ENCODE data around the gene TMEM242. TPM values are rescaled to one million over a fixed set of nuclear protein-coding genes. Genes with fewer than 3 reads are reported as not detected.

The TMEM242 gene
- total RNA-seq, 1 donor from 2014 or later = 10.7 TPM

DNA sequence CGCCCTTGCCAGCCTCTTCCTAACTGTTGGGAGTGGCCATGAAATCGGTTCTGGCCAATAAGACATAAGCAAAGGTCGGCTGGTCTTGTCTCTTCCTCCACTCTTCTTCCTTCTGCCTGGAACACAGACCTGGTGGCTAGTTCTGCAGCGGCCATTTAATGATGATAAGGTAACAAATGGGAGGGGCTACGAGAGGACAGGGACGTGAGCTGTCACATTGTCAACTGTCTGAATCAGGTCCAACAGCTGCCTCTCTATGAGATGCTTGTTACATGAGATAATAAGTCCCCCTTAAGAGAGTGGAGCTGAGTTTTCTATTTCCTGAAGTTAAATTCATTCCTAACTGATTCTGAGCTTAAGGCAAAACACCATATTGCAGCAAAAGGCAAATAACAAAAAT lies 12.5 kb upstream of the TMEM242 start:
- intact Hi-C loops (cut with micrococcal nuclease) = loop anchor here (1.0 kb wide), 1 partner anchor 22 kb away; no protein-coding TSS in a partner anchor
- H3K4me3 Mint-ChIP-seq = no peak overlapping the region

DNA sequence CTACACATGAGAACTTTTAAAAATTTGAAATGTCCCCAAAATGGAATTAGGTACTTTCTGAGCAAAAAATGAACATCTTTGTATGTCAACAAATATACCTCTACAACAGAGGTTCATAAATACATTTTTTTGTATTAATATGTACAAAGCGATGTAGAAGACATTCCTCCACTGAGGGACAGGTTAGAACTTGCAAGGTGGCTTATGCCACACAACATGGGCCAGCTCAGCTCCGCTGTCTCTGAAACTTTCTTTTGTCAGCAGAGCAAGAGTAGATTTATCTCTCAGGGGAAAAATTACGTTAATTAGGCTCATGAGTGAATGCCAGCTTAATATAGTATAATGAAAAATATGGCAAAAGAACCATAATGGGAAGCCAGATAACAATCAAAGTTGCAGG lies 10.6 kb upstream of the TMEM242 start:
- H3K4me3 Mint-ChIP-seq = no peak overlapping the region
- no peaks in the 10 kb centered on the region for H3K4me1 Mint-ChIP-seq
- H3K9me3 Mint-ChIP-seq = no peaks in the 10 kb centered on the region
- no peaks in the 10 kb centered on the region for H3K36me3 Mint-ChIP-seq (ENCODE audit: low read depth)
- intact Hi-C loops (cut with micrococcal nuclease) = no loop called here
- H3K27me3 Mint-ChIP-seq = peaks cover 59% of the 10 kb centered on the region
- H3K27ac Mint-ChIP-seq = no peak overlapping the region
- no peak for DNase-seq

More for the DNA sequence above, 12.5 kb upstream of the TMEM242 start:
- H3K9me3 Mint-ChIP-seq = no peaks in the 10 kb centered on the region
- peaks cover 55% of the 10 kb centered on the region for H3K27me3 Mint-ChIP-seq
- no peak for DNase-seq
- H3K27ac Mint-ChIP-seq = no peak overlapping the region
- H3K36me3 Mint-ChIP-seq (ENCODE audit: low read depth) = no peaks in the 10 kb centered on the region
- H3K4me1 Mint-ChIP-seq = no peaks in the 10 kb centered on the region

DNA sequence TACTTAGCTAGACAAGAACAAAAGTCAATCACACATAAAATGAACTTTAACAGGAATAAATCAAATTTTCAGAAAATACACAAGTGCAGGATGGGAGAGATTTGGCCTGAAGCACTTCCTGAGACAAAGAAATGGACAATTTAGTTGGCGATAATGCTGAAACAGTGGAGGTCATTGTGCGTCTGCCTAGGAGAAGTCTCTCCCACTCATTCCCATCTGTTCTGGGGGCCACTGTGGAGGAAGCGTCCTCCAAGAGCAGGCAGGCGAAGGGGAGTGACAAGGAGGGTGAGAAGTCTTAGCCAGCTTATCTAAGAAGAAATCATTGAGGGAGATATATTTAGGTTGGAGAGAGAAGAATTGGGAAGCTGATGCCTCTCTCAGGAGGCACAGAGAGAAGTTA lies 10.2 kb upstream of the TMEM242 start:
- H3K4me1 Mint-ChIP-seq = no peaks in the 10 kb centered on the region
- H3K9me3 Mint-ChIP-seq = no peaks in the 10 kb centered on the region
- intact Hi-C loops (cut with micrococcal nuclease) = no loop called here
- peaks cover 60% of the 10 kb centered on the region for H3K27me3 Mint-ChIP-seq
- no peak for DNase-seq
- no peak overlapping the region for H3K27ac Mint-ChIP-seq
- H3K4me3 Mint-ChIP-seq = no peak overlapping the region
- H3K36me3 Mint-ChIP-seq (ENCODE audit: low read depth) = no peaks in the 10 kb centered on the region

DNA sequence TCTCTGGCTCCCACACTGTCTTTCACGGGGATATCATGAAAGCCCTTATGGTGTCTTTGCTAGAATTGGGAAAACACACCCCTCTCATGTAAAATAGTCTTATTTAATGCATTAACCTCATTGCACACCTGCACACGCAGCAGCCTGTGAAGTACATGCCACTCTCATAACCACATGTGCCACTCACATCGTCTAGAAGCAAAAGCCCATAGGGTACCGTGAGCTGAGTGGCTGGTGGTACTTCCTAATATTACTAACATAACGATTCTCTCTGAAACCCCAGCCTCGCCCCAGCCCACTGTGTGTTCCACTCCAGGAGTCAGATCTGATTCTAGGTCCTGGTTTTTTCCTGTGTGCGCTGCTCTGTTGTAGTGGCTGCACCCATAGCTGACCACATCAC lies 9.5 kb upstream of the TMEM242 start:
- Mint-ChIP-seq H3K27ac (no peak overlapping the region), H3K4me1 (peaks cover 4% of the 10 kb centered on the region), H3K27me3 (peaks cover 65% of the 10 kb centered on the region), H3K4me3 (no peak overlapping the region), H3K9me3 (no peaks in the 10 kb centered on the region), H3K36me3 (ENCODE audit: low read depth) (no peaks in the 10 kb centered on the region)
- DNase-seq = no peak
- intact Hi-C loops (cut with micrococcal nuclease) = no loop called here

DNA sequence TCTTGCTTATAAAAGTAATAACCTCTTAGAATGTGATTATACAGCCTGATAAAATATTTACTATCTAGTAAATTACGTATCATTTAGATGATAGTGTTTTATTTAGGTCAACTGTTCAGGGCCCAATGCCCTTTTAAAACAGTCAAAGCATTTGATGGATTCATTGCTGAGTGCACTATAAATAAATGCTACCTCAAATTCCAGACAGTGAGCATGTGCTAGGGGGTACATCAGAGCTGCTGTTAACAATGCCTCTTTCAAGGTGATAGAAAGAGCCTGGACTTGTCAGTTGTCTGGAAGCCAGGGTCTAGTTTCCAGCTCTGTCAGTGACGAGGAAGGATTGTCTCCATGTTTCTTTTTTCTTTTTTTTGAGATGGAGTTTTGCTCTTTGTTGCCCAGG lies 7.5 kb upstream of the TMEM242 start:
- H3K4me3 Mint-ChIP-seq = no peak overlapping the region
- H3K36me3 Mint-ChIP-seq (ENCODE audit: low read depth) = no peaks in the 10 kb centered on the region
- H3K9me3 Mint-ChIP-seq = no peaks in the 10 kb centered on the region
- intact Hi-C loops (cut with micrococcal nuclease) = no loop called here
- peaks cover 14% of the 10 kb centered on the region for H3K4me1 Mint-ChIP-seq
- peaks cover 60% of the 10 kb centered on the region for H3K27me3 Mint-ChIP-seq
- DNase-seq = no peak
- no peak overlapping the region for H3K27ac Mint-ChIP-seq

DNA sequence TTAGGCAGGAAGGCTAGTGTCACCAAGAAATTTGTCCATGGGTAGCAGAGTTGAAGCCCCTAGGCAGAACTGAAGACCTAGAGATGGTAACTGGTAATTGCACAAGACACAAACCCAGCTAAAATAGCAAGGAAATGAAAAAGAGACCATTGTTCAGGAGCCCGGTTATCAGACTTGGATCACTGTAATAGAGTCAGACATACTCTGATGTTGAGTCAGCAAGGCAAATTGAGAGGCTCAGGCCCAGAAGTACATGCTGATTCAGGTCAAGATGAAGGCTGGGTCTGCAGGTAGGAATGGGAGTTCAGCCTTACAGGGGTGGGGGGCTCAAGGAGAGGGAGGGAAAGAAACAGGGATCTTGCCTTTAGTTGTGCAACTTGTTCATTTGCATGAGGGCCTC lies 6.5 kb upstream of the TMEM242 start:
- DNase-seq = no peak
- H3K9me3 Mint-ChIP-seq = no peaks in the 10 kb centered on the region
- H3K4me3 Mint-ChIP-seq = no peak overlapping the region
- no peaks in the 10 kb centered on the region for H3K36me3 Mint-ChIP-seq (ENCODE audit: low read depth)
- H3K27me3 Mint-ChIP-seq = peaks cover 60% of the 10 kb centered on the region
- H3K27ac Mint-ChIP-seq = no peak overlapping the region
- intact Hi-C loops (cut with micrococcal nuclease) = loop anchor here (10.0 kb wide), 1 partner anchor 615 kb away; no protein-coding TSS in a partner anchor
- H3K4me1 Mint-ChIP-seq = peaks cover 20% of the 10 kb centered on the region

DNA sequence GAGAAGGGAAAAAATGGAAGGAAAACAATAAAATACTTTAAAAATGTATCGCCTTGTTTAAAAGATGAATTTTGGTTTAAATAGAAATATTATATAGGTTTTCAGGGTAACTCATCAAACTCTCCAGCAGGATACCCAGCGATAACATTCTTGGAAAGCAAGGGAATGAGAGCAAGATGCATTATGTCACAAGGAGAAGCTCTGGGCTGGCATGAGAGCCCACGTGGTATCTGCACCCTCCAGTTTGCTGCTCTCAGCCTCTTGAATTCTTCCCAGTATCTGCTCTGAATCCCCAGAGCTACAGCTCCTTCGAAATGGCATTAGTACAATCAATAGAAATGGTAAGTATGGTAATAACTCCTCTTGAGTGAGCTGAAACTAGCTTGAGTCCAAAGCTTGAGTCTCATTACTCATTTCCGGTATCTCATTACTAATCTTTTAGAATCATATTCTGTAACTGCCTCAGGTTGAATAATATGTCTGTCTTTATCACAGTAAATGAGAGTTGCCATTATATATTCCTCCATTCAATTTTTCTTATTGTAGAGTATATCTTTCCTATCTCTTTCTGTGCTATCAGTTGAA lies 4.9 kb upstream of the TMEM242 start:
- H3K4me3 Mint-ChIP-seq = no peak overlapping the region
- intact Hi-C loops (cut with micrococcal nuclease) = loop anchor here (10.0 kb wide), 1 partner anchor 617 kb away; no protein-coding TSS in a partner anchor
- no peaks in the 10 kb centered on the region for H3K9me3 Mint-ChIP-seq
- peaks cover 28% of the 10 kb centered on the region for H3K4me1 Mint-ChIP-seq
- H3K27me3 Mint-ChIP-seq = peaks cover 58% of the 10 kb centered on the region
- no peak overlapping the region for H3K27ac Mint-ChIP-seq
- no peak for DNase-seq
- H3K36me3 Mint-ChIP-seq (ENCODE audit: low read depth) = peaks cover 2% of the 10 kb centered on the region

DNA sequence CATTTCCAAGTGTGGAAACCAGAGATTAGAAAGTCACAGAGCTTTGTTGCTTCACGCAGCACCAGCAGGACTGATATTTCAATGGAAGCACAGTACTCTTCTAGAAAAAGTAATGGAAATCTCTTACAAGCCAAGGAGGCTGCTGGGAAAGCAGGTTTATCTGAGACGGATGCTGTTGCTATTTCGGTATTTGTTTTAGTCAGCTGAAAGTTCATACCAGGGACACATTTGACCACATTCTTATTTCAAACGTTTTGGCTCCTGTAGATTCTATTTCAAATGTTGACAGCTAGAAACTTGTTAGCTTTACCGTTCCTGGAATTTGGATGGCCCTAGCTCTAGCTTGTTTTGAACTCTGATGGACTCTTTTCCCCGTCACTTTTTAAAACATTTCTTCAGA lies 3.7 kb upstream of the TMEM242 start:
- peaks cover 2% of the 10 kb centered on the region for H3K36me3 Mint-ChIP-seq (ENCODE audit: low read depth)
- peak overlapping the region; percentile 25 for H3K4me3 Mint-ChIP-seq
- no peak overlapping the region for H3K27ac Mint-ChIP-seq
- no peaks in the 10 kb centered on the region for H3K9me3 Mint-ChIP-seq
- DNase-seq = no peak
- H3K27me3 Mint-ChIP-seq = peaks cover 50% of the 10 kb centered on the region
- intact Hi-C loops (cut with micrococcal nuclease) = loop anchor here (10.0 kb wide), 1 partner anchor 618 kb away; no protein-coding TSS in a partner anchor
- H3K4me1 Mint-ChIP-seq = peaks cover 34% of the 10 kb centered on the region

DNA sequence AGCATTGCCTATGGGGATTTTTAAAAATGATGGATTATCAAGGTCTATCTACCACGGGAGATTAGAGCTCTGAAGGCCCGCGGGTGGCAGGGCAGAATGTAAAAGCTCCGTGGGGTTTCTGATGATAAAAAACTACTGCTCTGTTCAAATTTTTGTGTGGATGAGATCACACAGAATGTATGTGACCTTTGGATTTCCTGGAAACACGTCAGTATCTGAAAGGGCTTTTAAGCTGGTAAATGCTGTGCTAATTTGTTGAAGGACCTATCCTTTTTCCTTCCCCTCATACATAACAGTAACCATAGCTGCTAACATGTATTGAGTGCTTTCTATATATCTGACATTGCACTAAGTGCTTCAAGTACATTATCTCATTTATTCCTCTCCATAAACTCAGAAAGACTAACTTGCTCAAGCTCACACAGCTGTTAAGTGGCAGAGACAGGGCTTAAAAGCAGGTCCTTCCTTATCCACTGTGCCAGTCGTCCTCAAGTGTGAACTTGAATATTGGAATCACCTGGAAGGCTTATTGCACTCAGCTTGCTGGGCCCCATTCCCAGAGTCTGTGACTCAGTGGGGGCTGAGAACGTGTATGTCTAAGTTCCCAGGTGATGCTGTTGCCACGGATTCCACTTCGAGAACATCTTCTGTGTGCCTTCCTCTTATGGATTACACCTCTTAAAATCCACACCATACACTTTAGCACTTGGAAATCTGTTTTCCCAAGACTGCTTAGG lies 1.9 kb upstream of the TMEM242 start:
- Mint-ChIP-seq H3K9me3 (no peaks in the 10 kb centered on the region), H3K4me3 (peak overlapping the region; percentile 52), H3K36me3 (ENCODE audit: low read depth) (peaks cover 7% of the 10 kb centered on the region), H3K4me1 (peaks cover 38% of the 10 kb centered on the region), H3K27ac (peak overlapping the region; percentile 19), H3K27me3 (peaks cover 34% of the 10 kb centered on the region)
- intact Hi-C loops (cut with micrococcal nuclease) = loop anchor here (10.0 kb wide), 1 partner anchor 620 kb away; no protein-coding TSS in a partner anchor
- no peak for DNase-seq

DNA sequence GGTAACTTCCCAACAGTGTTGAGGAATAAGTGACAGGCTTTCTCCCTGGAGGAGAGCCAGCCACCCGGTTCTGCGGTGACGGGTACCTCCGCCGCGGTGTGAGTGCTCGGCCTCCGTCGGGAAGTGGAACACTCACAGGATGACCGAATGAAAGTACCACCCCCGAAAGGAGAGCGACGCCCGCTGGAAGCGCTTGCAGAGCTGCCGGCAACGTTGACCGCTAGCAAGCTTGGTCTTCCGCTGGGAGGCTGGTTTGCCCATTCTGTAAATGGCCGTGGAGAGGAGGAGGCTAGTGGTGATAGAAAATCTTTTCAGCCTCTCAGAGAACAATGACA lies 614 bp upstream of the TMEM242 start:
- Mint-ChIP-seq H3K4me1 (peaks cover 41% of the 10 kb centered on the region), H3K9me3 (no peaks in the 10 kb centered on the region), H3K36me3 (ENCODE audit: low read depth) (peaks cover 14% of the 10 kb centered on the region), H3K4me3 (peak overlapping the region; percentile 94), H3K27me3 (peaks cover 24% of the 10 kb centered on the region), H3K27ac (peak overlapping the region; percentile 92)
- intact Hi-C loops (cut with micrococcal nuclease) = loop anchor here (1.0 to 10.0 kb wide), 7 partner anchors 45 to 621 kb away; no protein-coding TSS in a partner anchor
- peak; percentile 84 for DNase-seq

DNA sequence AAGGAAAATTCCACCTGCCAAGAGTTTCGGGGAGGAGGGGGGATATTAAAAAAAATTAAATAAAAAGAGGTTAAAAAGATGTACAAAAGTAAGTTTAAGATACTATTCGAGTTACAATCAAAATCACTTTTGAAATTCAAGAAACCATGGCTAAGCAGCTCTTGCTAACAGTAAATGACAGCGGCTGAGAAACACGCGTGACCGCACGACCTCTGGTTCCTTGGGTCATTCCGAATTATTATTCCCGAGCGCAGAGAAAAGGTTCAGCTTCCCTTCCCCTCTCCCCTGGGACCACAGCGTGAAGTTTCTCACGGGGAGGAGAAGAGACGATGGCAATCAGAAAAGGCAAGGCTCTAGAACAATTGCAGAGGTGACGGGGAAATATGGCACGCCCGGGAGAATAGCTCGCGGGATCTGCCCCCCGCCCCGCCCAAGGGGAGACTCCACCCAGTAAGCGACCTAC lies 496 bp downstream of the TMEM242 start:
- Mint-ChIP-seq H3K4me3 (peak overlapping the region; percentile 94), H3K4me1 (peaks cover 37% of the 10 kb centered on the region), H3K9me3 (no peaks in the 10 kb centered on the region), H3K27me3 (peaks cover 17% of the 10 kb centered on the region), H3K27ac (peak overlapping the region; percentile 92), H3K36me3 (ENCODE audit: low read depth) (peaks cover 20% of the 10 kb centered on the region)
- DNase-seq = no peak
- intact Hi-C loops (cut with micrococcal nuclease) = loop anchor here (1.0 to 10.0 kb wide), 7 partner anchors 46 to 622 kb away; no protein-coding TSS in a partner anchor

DNA sequence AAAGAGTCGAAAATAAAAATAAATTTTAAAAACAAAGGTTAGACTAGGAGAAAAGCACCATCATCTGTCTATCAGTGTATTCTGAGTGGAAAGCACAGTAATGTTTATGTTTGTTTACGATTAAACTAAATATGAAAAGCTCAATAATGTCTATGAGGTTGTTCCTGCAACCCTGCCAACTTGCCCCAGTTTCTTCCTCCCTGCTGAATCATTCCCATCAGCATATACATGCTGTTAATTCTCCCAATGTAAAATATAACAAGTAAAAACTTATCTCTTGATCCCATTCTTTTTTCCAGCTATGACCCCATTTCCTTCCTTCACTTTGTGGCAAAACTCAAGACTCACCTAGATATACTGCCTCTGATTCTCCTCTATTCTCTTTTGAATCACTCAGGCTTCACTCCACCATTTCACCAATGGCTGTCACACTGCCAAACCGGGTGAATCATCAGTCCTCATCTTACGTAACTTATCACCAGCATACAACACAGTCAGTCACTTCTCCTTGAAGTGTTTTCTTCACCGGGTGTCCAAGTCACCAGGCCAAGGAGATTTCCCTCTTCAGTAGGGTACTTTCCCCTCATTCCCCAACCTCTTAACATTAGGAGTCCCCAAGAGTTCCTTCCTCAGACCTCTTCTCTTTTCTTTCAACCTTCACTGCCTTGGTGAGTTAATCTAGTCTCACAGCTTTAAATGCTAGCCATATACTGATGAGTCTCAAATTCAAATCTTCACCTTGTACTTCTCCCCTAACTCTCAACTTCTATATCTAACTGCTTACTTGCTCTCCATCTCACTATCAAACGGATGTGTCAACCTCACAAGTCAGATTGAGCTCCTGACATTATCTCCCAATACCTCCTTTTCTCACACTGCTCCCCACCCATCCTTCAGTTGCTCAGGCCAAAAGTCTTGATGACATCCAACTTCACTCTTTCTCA lies 6.2 kb downstream of the TMEM242 start:
- Mint-ChIP-seq H3K4me1 (peaks cover 17% of the 10 kb centered on the region), H3K27ac (peak overlapping the region; percentile 6), H3K27me3 (no peaks in the 10 kb centered on the region), H3K4me3 (no peak overlapping the region), H3K36me3 (ENCODE audit: low read depth) (peaks cover 46% of the 10 kb centered on the region), H3K9me3 (no peaks in the 10 kb centered on the region)
- no peak for DNase-seq
- intact Hi-C loops (cut with micrococcal nuclease) = loop anchor here (5.0 kb wide), 1 partner anchor 755 kb away; no protein-coding TSS in a partner anchor

DNA sequence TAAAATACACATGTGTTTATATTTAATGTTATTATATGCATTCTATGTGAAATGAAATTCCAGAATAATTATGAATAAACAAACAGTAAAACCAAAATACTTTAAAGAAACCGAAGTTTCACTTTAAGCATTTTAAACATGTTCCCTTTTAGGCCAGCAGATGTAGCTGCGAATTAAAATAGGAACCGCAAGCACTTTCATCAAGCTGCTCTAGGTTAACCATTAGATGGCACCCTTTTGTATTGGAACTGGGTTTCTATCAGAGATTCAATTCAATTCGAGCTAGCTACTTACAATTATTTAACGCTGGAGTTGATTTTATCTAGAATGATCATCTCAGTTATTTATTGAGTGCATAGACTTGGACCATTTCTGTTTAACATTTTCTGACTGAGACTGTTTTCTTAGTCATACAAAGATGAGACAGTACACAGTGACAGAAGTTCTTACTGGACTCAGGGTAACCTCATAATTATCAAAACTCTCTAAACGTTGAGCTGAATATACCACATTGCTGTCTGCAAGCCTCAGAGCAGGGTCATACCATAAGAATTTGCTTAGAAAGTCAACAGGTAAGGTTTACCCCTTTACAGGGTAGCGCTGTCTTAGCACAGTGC lies 8.5 kb downstream of the TMEM242 start:
- H3K4me3 Mint-ChIP-seq = no peak overlapping the region
- no peak overlapping the region for H3K27ac Mint-ChIP-seq
- peak; percentile 82 for DNase-seq

More for the DNA sequence above, 8.5 kb downstream of the TMEM242 start:
- Mint-ChIP-seq H3K4me1 (peaks cover 11% of the 10 kb centered on the region), H3K36me3 (ENCODE audit: low read depth) (peaks cover 40% of the 10 kb centered on the region), H3K27me3 (no peaks in the 10 kb centered on the region), H3K9me3 (no peaks in the 10 kb centered on the region)
- intact Hi-C loops (cut with micrococcal nuclease) = loop anchor here (1.0 to 5.0 kb wide), 5 partner anchors 20 to 757 kb away; partner anchors contain the start of gene ZDHHC14

Measured in activated CD4-positive, alpha-beta T cell treated with anti-CD3 and anti-CD28 coated beads, Interleukin-2, amount 10 ng/mL, durations not matched to agents 24 days and 14 days (primary cell).